Keratinocyte (primary cell): ENCODE results near the gene ZNF780B. TPM values are rescaled to one million over a fixed set of nuclear protein-coding genes. Genes with fewer than 3 reads are reported as not detected.

Experiments
- DNase-seq: peaks from one replicate; pipeline ENCODE4 v3.0.0-alpha.2; 2011; ENCODE audit warnings: low read depth, missing footprints, low spot score
- FAIRE-seq: peaks from 2 replicates; lab custom pipeline; 2011; peaks lifted over from hg19 to GRCh38; lab: Jason Lieb, UNC
- H2AFZ ChIP-seq: 2 replicates; pipeline ENCODE4 v1.6.0; 2012; ENCODE audit warnings: low read length, control low read depth, inconsistent platforms; ENCODE audit not compliant: control insufficient read depth
- H3K27ac ChIP-seq: 2 replicates; pipeline ENCODE4 v1.5.1; 2011; ENCODE audit warnings: low read length; ENCODE audit not compliant: control insufficient read depth, insufficient read depth
- H3K27me3 ChIP-seq: 3 replicates; pipeline ENCODE4 v1.6.0; 2011; ENCODE audit warnings: low read length; ENCODE audit not compliant: control insufficient read depth, insufficient read depth; ENCODE audit errors: extremely low read depth
- H3K36me3 ChIP-seq, 2 experiments: 2 replicates in 1 of 2; 3 replicates in 1 of 2; pipeline ENCODE4 v1.5.1; 2011; ENCODE audit warnings: low read length in 2 of 2, mild to moderate bottlenecking in 1 of 2; ENCODE audit not compliant: control insufficient read depth in 2 of 2, insufficient read depth in 2 of 2; ENCODE audit errors: extremely low read depth in 1 of 2
- H3K4me1 ChIP-seq: 3 replicates; pipeline ENCODE4 v1.5.1; 2011; ENCODE audit warnings: low read length; ENCODE audit not compliant: control insufficient read depth, insufficient read depth; ENCODE audit errors: extremely low read depth
- H3K4me2 ChIP-seq: 3 replicates; pipeline ENCODE4 v1.6.0; 2011; ENCODE audit warnings: low read depth, low read length; ENCODE audit not compliant: control insufficient read depth, insufficient read depth; ENCODE audit errors: extremely low read depth
- H3K4me3 ChIP-seq, 3 experiments: fragments of 200-600 bp in 1 of 3; sonication (generic) in 1 of 3; 2 replicates in 2 of 3; 3 replicates in 1 of 3; pipeline ENCODE4 v1.5.1; 2011 to 2016; ENCODE audit warnings: low read length in 3 of 3, mild to moderate bottlenecking in 3 of 3, control low read depth in 2 of 3, inconsistent platforms in 1 of 3, low read depth in 1 of 3, mixed read lengths in 1 of 3, mixed run types in 1 of 3, moderate library complexity in 1 of 3; ENCODE audit not compliant: control insufficient read depth in 2 of 3, insufficient read depth in 2 of 3; ENCODE audit errors: extremely low read depth in 1 of 3
- H3K79me2 ChIP-seq: 2 replicates; pipeline ENCODE4 v1.6.0; 2012; ENCODE audit warnings: low read length; ENCODE audit not compliant: control insufficient read depth, insufficient read depth
- H3K9ac ChIP-seq: 3 replicates; pipeline ENCODE4 v1.6.0; 2011; ENCODE audit warnings: low read length; ENCODE audit not compliant: control insufficient read depth, insufficient read depth; ENCODE audit errors: extremely low read depth
- H3K9me1 ChIP-seq: 3 replicates; pipeline ENCODE4 v1.6.0; 2011; ENCODE audit warnings: low read length; ENCODE audit not compliant: control insufficient read depth, insufficient read depth; ENCODE audit errors: extremely low read depth
- H3K9me3 ChIP-seq: 2 replicates; pipeline ENCODE4 v1.5.1; 2012; ENCODE audit warnings: low read depth, low read length; ENCODE audit not compliant: control insufficient read depth
- H4K20me1 ChIP-seq: 3 replicates; pipeline ENCODE4 v1.6.0; 2011; ENCODE audit warnings: low read length; ENCODE audit not compliant: control insufficient read depth, insufficient read depth; ENCODE audit errors: extremely low read depth
- EZH2 ChIP-seq: IDR thresholded peaks from one replicate; pipeline ENCODE4 v1.6.1; 2012; ENCODE audit warnings: inconsistent platforms, mild to moderate bottlenecking, low read length, moderate library complexity
- dilution Hi-C: fragments of 300-500 bp; cut with MboI; formaldehyde crosslinking; loops from one replicate; pipeline ENCODE4 v1.7.0; 2020; ENCODE audit warnings: low sequenced_read_pairs; ENCODE audit not compliant: extremely low pct_ligation_motif_present
- polyA plus RNA-seq, 5 experiments: library from polyadenylated mRNA; depleted of rRNA in 3 of 5; stranded (reverse) in 3 of 5; stranded (forward) in 1 of 5; unstranded in 1 of 5; fragments of >200 nt; gene quantifications; 1 replicate in 1 of 5; 2 replicates in 3 of 5; 3 replicates in 1 of 5; pipeline versions ENCODE4 v1.2.1 to v1.2.3, GENCODE V29; 2011 to 2012; ENCODE audit warnings: missing spikeins in 2 of 5, low read depth in 1 of 5, low replicate concordance in 1 of 5
- TF ChIP-seq, protein P1 (sequence below), 3 experiments: IDR thresholded peaks in 1 of 3; conservative IDR thresholded peaks in 1 of 3; optimal IDR thresholded peaks in 1 of 3; 2 replicates in 2 of 3; 3 replicates in 1 of 3; pipeline versions ENCODE3 to v1.5.1; 2011; ENCODE audit warnings: low read length in 3 of 3, mild to moderate bottlenecking in 3 of 3, moderate library complexity in 2 of 3, control low read depth in 1 of 3, inconsistent platforms in 1 of 3; ENCODE audit not compliant: insufficient read depth in 2 of 3; ENCODE audit errors: extremely low read depth in 1 of 3

ZNF780B gene
- polyA plus RNA-seq, 1 donor (not counting 4 experiments of a cell fraction or from before 2014, with no cell fraction given): 8.3 TPM

DNA sequence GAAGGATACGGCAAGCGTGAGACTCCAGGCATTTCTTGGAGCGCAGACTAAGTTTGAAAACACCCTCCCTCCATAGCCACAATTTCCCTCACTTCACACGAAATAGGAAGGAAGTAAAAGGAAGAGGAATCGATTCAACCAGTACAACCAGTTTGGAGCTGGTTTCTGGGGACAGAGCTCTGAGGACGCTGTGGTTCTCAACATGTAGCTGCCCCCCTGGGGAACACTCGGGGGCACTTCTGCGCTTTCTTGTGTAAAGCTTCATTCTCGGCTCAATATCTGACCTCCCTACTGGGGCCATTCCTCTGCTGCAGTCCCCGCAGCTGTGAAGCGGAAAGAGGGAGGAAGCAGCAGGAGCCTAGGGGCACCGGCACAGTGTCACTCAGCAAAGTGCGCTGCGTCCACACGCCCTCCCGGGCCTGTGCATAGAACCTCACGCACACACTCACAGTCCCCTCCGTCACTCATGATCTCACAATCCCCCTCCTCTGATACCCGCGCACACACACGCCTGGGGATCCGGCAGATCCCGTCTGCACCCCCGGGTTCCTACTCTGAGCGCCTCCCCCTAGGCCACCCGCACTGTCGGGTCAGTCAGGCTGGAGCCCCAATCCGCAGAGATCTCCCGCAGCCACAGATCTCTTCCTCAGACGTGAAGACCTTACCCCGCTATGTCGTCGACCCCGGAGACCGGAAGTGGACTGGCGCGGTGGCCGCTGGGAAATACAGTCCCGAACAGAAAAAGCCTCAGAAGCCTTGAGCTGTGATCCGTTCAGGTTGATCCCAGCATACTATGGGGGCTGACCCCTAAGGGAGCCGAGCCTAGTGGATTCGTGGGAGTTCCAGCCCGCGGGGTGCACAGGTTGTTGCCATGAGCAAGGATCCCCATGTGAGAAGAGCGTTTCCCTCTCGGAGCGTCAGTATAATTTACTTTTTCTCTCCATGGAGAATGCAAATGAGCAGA lies 34.5 kb upstream of the ZNF780B start, which contains the start of gene ZNF780A:
TSS of gene ZNF780A (minus strand) at position 703 of the 964 bp plus-strand sequence. CDS start 6,190 bp downstream, outside the sequence.
- DNase-seq: no peak
- H3K79me2 ChIP-seq: peaks cover 33% of the 10 kb centered on the region
- peak within 1 kb of the TSS; percentile 76 for H3K9ac ChIP-seq
- no peaks in the 10 kb centered on the region for H4K20me1 ChIP-seq
- peak; percentile 77 for FAIRE-seq
- dilution Hi-C loops: no loop called here
- H3K4me3 ChIP-seq: peak within 1 kb of the TSS; percentile 68 to 95 (median 82)
- H2AFZ ChIP-seq: peak within 1 kb of the TSS; percentile 92
- peak within 1 kb of the TSS; percentile 59 for H3K27ac ChIP-seq
- H3K9me1 ChIP-seq: no peaks in the 10 kb centered on the region
- H3K4me1 ChIP-seq: peaks cover 19% of the 10 kb centered on the region
- H3K9me3 ChIP-seq: no peaks in the 10 kb centered on the region
- no peaks in the 10 kb centered on the region for H3K27me3 ChIP-seq
- peak within 1 kb of the TSS; percentile 96 for H3K4me2 ChIP-seq
- no peak for TF ChIP-seq EZH2
- TF ChIP-seq, protein P1, sequence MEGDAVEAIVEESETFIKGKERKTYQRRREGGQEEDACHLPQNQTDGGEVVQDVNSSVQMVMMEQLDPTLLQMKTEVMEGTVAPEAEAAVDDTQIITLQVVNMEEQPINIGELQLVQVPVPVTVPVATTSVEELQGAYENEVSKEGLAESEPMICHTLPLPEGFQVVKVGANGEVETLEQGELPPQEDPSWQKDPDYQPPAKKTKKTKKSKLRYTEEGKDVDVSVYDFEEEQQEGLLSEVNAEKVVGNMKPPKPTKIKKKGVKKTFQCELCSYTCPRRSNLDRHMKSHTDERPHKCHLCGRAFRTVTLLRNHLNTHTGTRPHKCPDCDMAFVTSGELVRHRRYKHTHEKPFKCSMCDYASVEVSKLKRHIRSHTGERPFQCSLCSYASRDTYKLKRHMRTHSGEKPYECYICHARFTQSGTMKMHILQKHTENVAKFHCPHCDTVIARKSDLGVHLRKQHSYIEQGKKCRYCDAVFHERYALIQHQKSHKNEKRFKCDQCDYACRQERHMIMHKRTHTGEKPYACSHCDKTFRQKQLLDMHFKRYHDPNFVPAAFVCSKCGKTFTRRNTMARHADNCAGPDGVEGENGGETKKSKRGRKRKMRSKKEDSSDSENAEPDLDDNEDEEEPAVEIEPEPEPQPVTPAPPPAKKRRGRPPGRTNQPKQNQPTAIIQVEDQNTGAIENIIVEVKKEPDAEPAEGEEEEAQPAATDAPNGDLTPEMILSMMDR (optimal IDR thresholded peaks at IDR 0.05 in 1 of 3, IDR thresholded peaks at IDR 0.05 in 1 of 3, conservative IDR thresholded peaks at IDR 0.05 in 1 of 3; ENCODE audit: extremely low read depth in 1 of 3, insufficient read depth in 2 of 3, low read length in 3 of 3): no peak
- H3K36me3 ChIP-seq: no peaks in the 10 kb centered on the region

- no peak for TF ChIP-seq EZH2
- Histone ChIP-seq H2AFZ (peak overlapping the region; percentile 92), H3K9me1 (no peaks in the 10 kb centered on the region), H3K27ac (no peak overlapping the region), H3K9ac (peak overlapping the region; percentile 76), H3K9me3 (no peaks in the 10 kb centered on the region), H3K27me3 (no peaks in the 10 kb centered on the region), H3K4me1 (peaks cover 19% of the 10 kb centered on the region), H4K20me1 (no peaks in the 10 kb centered on the region), H3K4me3 (peak overlapping the region; percentile 68 to 95 (median 82)), H3K79me2 (peaks cover 33% of the 10 kb centered on the region), H3K4me2 (peak overlapping the region; percentile 96), H3K36me3 (no peaks in the 10 kb centered on the region)
- dilution Hi-C loops: no loop called here
- no peak for DNase-seq
- no peak for FAIRE-seq
These were observed 33.4 kb upstream of the ZNF780B start for GRCh38 chr19:40089462-40089861.
